H54 (cell line): ENCODE results near the gene ELMO1.

Experiments
- DNase-seq: peaks from one replicate; pipeline ENCODE4 v3.0.0; 2011; ENCODE audit warnings: low spot score, mixed read lengths; ENCODE audit not compliant: insufficient read length
- FAIRE-seq: peaks from 3 replicates; lab custom pipeline; 2011; peaks lifted over from hg19 to GRCh38; lab: Jason Lieb, UNC
- POLR2A ChIP-seq: IDR thresholded peaks from 2 replicates; pipeline ENCODE4 v1.6.1; 2011; ENCODE audit warnings: low read depth, mild to moderate bottlenecking, low read length

The ELMO1 gene

DNA sequence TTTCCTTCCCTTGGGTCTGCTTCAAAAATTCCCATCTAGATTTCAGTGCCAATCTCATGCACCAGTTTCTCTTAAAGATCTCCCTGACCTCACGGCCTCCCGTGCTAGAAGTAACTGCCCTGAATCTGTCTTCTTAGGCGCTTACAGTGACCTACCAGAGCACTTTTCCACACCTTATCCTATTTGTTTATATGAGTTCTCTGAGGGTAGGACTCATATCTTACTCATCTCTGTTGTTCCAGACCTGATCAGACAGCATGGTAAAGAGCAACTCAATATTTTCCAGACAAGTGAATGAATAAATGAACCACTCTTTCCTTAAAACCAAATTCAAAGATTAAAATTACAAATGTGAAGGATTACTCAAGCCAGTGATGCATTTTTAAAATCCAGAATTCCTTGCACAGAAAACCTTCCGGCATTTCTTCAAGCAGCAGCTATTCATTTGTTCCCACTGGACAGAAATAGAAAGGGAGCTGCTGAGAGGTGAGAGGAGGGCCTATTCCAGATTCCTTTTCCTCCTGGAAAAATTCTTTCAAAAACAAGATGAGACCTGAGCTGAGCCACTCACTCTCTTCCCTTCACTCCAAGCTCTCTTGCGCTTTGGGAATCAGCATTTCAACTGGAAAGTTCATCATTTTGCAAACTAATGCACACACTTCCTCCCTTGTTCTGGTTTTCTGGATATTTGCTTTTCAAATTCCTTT, 94.6 kb downstream of the ELMO1 start:
- no peak for FAIRE-seq
- TF ChIP-seq POLR2A = no peak
- DNase-seq = no peak

DNA sequence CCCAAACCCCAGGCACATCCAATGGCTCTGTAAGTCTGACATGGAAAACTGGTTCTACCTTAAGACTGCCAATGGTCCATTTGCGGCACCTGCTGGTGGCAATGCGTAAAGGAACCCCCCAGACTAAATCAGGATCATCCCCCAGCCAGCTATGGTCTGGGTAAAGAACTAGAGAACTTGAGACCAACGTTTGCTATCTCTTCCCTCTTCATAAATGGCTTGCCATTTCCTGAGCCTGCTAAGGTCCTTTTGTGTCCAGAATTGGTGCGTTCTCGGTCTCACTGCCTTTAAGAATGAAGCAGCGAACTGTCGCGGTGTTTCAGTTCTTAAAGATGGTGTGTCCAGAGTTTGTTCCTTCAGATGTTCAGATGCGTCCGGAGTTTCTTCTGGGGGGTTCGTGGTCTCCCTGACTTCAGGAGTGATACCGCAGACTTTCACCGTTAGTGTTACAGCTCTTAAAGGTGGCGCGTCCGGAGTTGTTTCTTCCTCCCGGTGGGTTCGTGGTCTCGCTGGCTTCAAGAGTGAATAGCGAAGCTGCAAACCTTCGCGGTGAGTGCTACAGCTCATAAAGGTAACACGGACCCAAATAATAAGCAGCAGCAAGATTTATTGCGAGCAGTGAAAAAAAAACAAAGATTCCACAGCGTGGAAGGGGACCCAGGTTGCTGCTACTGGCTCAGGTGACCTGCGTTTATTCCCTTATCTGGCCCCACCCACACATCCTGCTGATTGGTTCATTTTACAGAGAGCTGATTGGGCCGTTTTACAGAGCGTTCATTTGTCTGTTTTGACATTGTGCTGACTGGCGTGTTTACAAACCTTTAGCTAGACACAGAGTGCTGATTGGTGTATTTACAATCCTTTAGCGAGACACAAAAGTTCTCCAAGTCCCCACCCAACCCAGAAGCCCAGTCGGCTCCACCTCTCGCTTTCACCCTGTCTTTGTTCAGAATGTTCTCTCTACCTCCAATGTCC, 95.4 kb downstream of the ELMO1 start:
- DNase-seq (peak; percentile 33), FAIRE-seq (no peak)
- no peak for TF ChIP-seq POLR2A

- no peak for DNase-seq
- no peak for FAIRE-seq
- no peak for TF ChIP-seq POLR2A
Observed at GRCh38 chr7:37352251-37352880, 96.3 kb downstream of the ELMO1 start.

GRCh38 chr7:37351716-37352115, 96.9 kb downstream of the ELMO1 start:
- TF ChIP-seq POLR2A = no peak
- DNase-seq = no peak
- no peak for FAIRE-seq

GRCh38 chr7:37349979-37350590, 98.6 kb downstream of the ELMO1 start:
- DNase-seq (no peak), FAIRE-seq (no peak)

GRCh38 chr7:37348982-37349381, 99.7 kb downstream of the ELMO1 start:
- no peak for TF ChIP-seq POLR2A
- FAIRE-seq (no peak), DNase-seq (no peak)

More at GRCh38 chr7:37349979-37350590, 98.6 kb downstream of the ELMO1 start:
- no peak for TF ChIP-seq POLR2A

DNA sequence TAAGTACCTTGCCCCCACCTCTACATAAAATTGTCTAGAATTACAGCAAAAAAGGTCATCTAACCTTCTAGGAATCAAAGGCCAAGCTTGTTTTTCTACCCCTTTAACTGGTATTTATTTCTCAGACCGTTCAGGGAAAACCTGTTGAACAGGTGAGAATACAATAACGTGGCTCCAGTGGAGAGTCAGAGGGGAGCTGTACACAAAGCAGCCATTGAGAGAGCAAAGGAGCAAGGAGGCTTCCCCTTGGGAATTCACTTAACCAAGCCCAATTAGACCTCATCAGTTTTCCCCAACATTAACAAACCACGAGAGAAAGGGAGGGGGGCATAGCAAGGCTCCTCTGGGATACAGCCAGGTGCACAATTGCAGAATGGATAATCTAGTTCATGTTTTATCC, 101.9 kb downstream of the ELMO1 start:
- FAIRE-seq = no peak
- TF ChIP-seq POLR2A = no peak
- no peak for DNase-seq

- no peak for DNase-seq
- no peak for FAIRE-seq
Observed at GRCh38 chr7:37344886-37345579, 103.6 kb downstream of the ELMO1 start.

DNA sequence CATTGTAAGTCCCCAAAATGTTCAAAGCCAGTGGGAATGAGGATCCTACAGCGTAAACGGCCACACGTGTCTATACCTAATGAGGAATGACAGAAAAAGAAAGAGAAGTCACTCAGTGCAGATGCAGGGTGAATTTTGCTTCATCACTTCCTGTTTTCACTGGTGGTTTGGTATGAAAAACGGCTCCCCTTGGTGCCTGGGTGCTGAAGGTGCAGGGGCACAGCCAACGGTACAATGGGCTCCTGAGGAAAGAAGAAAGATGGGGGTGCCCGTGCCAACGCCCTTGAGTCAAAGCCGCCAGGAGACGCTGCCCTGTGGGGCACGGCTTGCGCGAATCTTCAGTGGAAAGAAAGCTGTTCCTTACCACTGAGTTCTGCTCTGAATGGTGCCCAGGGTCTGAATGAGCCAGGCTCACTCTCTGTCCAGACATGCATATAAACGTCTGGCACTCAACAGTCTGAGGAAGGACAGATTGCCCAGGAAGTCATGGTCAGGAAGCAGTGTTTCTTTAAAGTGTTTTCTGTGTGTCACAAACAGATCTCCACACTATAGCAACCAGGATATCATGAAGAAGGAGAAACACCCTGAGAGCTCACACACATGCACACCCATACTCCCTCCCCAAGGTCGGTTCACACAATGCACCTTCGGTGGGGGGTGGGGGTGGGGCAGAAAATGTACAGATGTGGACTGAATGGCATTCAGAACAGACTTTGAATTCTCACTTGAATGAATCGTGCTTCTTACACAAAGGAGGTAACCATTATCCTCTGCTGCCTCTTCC, 105.8 kb downstream of the ELMO1 start:
- peak; percentile 30; the same call in 1 of the 2 replicates for TF ChIP-seq POLR2A
- DNase-seq = peak; percentile 24
- FAIRE-seq = no peak

More at GRCh38 chr7:37344886-37345579, 103.6 kb downstream of the ELMO1 start:
- no peak for TF ChIP-seq POLR2A

DNA sequence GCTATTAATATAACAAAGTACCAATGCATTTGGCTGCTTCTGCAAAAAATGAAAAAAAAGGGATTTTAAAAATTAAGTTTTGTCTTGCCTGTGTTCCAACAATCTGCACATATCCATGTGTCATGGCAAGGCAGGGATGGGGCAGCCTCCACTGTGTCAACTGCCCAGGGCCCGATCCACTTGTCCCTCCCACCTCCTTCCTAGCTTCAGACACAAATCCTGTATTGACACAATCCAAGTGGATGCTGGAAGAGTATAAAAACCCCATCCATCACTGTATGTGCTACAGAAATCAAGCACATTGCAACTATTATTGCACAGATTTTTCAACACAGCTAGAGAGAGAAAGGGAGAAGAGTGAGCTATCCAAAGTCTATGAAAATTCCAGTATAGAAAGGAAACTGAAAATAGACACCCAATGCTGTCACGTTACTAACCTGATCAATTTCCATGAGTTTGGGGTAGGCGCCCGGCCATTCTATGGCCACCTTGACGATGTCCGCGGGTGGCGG, 106.4 kb downstream of the ELMO1 start:
- DNase-seq (no peak), FAIRE-seq (no peak)
- TF ChIP-seq POLR2A = no peak

GRCh38 chr7:37341033-37341630, 107.5 kb downstream of the ELMO1 start:
- DNase-seq = no peak
- TF ChIP-seq POLR2A = no peak
- FAIRE-seq = no peak

- FAIRE-seq (no peak), DNase-seq (no peak)
- TF ChIP-seq POLR2A = no peak
Observed at GRCh38 chr7:37338966-37339365, 109.7 kb downstream of the ELMO1 start.
